Stimulated activated CD4-positive, alpha-beta T cell treated with anti-CD3 and anti-CD28 coated beads, Interleukin-15, amount 100 ng/mL, for 24 hours (primary cell): ENCODE measurements around the gene ATPAF2.
A peak's percentile ranks its signal among the peaks of the same experiment; 100 is the strongest.

Source experiments
- DNase-seq: peaks from one replicate; pipeline ENCODE4 v3.0.0-alpha.2; 2020

The ATPAF2 gene

GRCh38 chr17:18038861-18039534, at the start of gene ATPAF2, which contains the start of gene GID4:
ATPAF2 (minus strand) TSS chr17:18039168; CDS start chr17:18039013, 155 bp downstream.
GID4 (plus strand) TSS chr17:18039408; CDS start chr17:18039465, 57 bp downstream.
- DNase-seq = peak; percentile 100

DNA sequence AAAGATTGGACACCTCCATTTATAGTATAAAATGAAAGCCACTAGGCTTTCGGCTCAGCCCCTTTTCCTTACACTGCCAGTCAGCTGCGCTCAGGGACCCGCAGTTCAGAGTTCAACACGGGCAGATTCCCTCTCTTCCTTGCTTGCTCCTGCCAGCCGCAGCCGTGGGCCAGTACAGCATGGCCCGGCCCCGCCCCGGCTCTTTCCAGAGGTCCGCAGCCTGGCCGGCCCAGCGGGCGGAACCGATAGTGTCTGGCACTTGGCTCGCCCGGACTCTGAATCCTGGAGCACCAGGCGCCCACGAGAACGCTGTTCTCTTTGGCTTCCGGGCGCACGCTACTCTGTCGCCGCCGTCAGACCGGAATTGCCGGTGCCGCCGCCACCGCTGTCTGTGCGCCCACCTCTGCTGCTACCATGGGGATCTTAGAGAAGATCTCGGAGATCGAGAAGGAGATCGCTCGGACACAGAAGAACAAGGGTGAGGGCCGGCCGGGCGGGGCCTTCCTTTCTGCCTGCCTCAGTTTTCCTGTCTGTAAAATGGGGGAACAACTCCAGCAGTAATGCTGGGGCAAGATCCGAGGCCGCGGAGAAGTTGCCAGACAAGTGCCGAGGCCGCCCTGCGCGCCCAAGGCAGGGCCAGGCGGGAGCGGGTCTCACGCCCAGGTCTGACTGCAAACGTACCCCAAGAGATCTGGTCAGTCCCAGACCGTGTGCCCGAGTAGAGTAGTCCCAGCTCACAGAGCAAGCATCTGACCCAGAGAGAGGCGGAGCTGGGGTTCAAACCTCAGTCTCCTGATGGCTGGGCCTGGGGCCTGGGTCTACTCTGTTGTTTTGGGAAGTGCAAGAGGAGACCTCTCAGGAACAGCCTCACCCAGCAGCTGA, 48.9 kb upstream of the ATPAF2 start, which contains the start of gene DRG2:
Gene DRG2, plus strand, starts transcription at position 339 of the 882 bp plus-strand sequence. Its CDS starts 76 bp downstream, at position 415.
- DNase-seq = peak; percentile 92

- DNase-seq = no peak
Measured at GRCh38 chr17:18084256-18084655, 45.3 kb upstream of the ATPAF2 start.

GRCh38 chr17:18079543-18079942, 40.6 kb upstream of the ATPAF2 start:
- no peak for DNase-seq

DNA sequence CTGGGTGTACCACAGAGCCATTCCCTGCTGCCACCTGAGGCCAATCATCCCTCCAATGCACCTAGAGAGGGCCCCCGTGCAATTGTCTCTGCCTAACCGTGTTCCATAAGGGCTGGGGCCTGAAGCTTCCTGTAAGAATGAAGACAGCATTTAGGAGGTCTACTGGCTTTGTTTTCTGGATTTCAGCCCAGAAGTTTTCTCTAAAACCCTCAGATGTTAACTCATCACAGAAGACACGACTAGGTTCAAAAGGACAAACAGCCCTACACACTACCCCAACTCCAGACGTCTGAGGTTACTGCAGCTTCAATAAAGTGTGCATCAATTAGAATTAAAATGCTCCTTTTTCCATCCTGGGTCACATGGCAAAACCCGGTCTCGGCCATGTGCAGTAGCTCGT, 38.0 kb upstream of the ATPAF2 start:
- DNase-seq = no peak

- DNase-seq = no peak
Measured at GRCh38 chr17:18074566-18075272, 35.8 kb upstream of the ATPAF2 start.

DNA sequence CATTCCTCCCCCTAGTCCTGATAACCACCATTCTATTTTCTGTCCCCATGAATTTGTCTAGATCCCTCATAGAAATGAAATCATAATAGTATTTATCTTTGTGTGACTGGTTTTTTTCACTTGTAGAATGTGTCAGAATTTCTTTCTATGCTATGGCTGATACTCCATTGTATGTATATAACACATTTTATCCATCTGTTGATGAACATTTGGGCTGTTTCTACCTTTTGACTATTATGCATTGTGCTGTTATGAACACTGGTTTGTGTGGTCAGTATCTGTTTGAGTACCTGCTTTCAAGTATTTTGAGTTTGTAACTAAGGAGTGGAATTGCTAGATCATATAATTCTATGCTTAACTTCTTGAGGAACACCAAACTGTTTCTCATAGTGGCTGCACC, 32.8 kb upstream of the ATPAF2 start:
- no peak for DNase-seq

GRCh38 chr17:18070861-18071340, 31.9 kb upstream of the ATPAF2 start:
- DNase-seq = no peak

- no peak for DNase-seq
Measured at GRCh38 chr17:18069101-18069500, 30.1 kb upstream of the ATPAF2 start.

- no peak for DNase-seq
Measured at GRCh38 chr17:18066866-18067265, 27.9 kb upstream of the ATPAF2 start.

- no peak for DNase-seq
Measured at GRCh38 chr17:18065546-18065945, 26.6 kb upstream of the ATPAF2 start.

DNA sequence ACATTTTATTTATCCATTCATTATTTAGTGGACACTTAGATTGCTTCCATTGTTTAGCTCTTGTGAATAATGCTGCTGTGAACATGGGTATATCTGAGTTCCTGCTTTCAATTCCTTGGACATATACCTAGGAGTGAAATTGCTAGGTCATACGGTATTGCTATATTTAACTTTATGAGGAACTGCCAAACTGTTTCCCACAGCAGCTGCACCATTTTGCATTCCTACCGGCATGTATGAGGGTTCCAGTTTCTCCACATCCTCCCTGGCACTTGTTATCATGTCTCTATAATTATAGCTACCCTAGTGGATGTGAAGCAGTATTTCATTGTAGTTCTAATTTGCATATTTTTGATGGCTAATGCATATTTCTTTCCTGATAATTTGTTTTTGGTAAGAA, 25.1 kb upstream of the ATPAF2 start:
- no peak for DNase-seq

DNA sequence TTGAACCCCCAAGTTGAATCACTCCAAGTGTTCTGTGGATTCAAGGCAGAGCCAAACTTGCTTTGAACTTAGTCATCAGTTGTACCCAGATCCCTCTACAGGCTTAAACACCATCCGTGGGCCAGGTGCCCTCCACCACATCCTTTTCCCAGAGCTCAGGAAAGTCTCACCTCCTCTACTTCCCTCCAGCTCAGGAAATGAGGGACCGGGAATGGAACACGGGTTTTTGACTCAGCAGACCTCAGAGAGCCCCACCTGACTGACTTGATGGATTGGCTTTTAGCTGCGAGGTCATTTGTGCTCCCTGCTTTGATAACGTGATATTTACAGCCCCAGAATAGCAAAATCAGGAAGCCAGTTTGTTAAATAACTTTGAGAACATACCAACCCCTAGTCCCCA, 20.3 kb upstream of the ATPAF2 start:
- DNase-seq = no peak

GRCh38 chr17:18056214-18056613, 17.2 kb upstream of the ATPAF2 start:
- DNase-seq = no peak

- DNase-seq = no peak
Measured at GRCh38 chr17:18055597-18055996, 16.6 kb upstream of the ATPAF2 start.

- no peak for DNase-seq
Measured at GRCh38 chr17:18045691-18046350, 6.9 kb upstream of the ATPAF2 start.

- DNase-seq = no peak
Measured at GRCh38 chr17:18044609-18045008, 5.6 kb upstream of the ATPAF2 start.

DNA sequence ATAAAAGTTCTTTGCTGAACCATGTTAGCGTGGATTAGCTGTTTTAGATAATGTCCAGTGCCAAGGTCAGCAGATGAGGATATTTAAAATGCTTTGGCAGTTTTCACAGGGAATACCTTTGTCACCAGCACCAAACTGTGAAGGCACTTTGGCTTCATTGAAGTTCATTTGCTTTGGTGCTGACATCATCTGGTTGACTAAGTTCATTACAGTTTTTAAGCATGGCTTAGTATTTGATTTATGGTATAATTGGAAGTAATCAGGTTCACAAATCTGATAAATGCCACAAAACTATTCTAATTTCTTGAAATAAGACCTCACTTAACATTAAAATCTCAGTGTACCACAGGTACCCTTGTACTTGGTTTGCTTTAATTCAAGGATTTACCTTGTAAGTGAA, 4.5 kb upstream of the ATPAF2 start:
- DNase-seq = no peak

DNA sequence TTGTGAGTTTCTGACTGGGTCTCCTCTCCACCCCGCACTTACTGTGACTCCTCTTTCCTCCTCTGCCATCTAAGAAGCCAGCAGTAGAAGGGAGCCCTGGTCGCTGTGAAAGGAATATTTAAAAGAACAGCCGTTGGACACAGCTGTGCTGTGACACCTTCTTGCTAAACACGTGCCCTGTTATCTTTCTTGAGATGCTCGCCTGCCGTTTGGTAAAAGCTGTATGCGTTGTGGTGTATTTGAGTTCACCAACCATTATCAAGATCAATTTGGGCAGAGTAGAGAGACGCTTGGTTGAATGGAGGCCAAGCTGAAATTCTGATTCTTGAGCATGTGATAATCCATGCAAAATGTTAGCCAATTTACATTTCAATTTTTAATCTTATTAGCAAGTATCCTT, 4.0 kb upstream of the ATPAF2 start:
- no peak for DNase-seq

- DNase-seq = no peak
Measured at GRCh38 chr17:18041776-18042175, 2.8 kb upstream of the ATPAF2 start.

GRCh38 chr17:18040261-18040858, 1.4 kb upstream of the ATPAF2 start:
- no peak for DNase-seq
